Measurements from ENCODE around the gene KCNK16. TPM values are rescaled to one million over a fixed set of nuclear protein-coding genes. Genes with fewer than 3 reads are reported as not detected.

Gene KCNK16
- total and polyA plus RNA-seq, 3 donors from 2014 or later: not detected

- DNase-seq: no peak
- H3K4me1 ChIP-seq: peaks cover 11% of the 10 kb centered on the region
Observed at GRCh38 chr6:39341352-39341751, 18.9 kb upstream of the KCNK16 start.

DNA sequence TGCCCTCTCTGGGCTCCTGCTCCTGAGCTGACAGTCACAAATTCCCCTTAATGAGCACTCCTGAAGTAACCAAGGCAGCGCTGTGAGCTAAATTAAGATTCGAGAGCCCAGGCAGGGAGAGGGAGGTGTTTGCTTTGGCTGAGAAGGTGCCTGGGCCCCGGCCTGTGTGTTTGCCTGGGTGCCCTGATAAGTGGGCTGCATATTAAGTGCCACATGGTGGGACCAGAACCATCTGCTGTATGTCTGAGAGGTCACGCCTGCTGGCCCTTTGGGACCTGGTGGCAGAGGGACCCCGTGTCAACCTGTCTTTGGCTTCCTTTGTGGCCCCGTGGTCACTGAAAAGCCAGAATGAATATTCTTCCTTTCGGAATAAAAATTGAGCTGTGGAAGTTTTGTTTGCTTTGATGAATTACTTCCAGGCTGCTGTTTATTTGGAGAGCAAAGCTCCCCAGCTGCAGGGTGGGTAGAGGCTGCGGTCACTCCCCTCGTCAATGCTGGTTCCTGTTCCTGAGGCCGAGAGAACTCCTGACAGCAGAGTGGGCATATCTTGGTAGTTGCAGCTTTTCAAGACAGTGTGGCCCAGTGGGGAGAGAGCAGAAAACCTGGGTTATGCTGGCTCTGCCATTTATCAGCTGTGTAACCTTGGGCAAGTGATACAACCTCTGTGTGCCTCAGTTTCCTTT, 17.5 kb upstream of the KCNK16 start:
- peaks cover 11% of the 10 kb centered on the region for H3K4me1 ChIP-seq

More at GRCh38 chr6:39341352-39341751, 18.9 kb upstream of the KCNK16 start:
- Histone ChIP-seq H3K27ac (no peak overlapping the region), H3K4me3 (no peak overlapping the region), H3K36me3 (ENCODE audit: low read depth, missing control alignments) (no peaks in the 10 kb centered on the region), H3K9me3 (no peaks in the 10 kb centered on the region), H3K27me3 (no peaks in the 10 kb centered on the region)
- 89 to 90% methylated on average over 3 of the region's 3 CpGs for WGBS, 2 donors
- intact Hi-C loops (cut with DNase I; ENCODE audit: low total_unique reads): no loop called here
- TF ChIP-seq POLR2A (IDR thresholded peaks at IDR 0.05) (no peak), CTCF (IDR thresholded peaks at IDR 0.05) (no peak)

GRCh38 chr6:39339096-39339867, 16.8 kb upstream of the KCNK16 start:
- peaks cover 11% of the 10 kb centered on the region for H3K4me1 ChIP-seq
- H3K27ac ChIP-seq: no peak overlapping the region
- intact Hi-C loops (cut with DNase I; ENCODE audit: low total_unique reads): no loop called here
- DNase-seq: no peak
- H3K9me3 ChIP-seq: no peaks in the 10 kb centered on the region
- H3K36me3 ChIP-seq (ENCODE audit: low read depth, missing control alignments): no peaks in the 10 kb centered on the region
- TF ChIP-seq CTCF (IDR thresholded peaks at IDR 0.05): no peak
- no peak for TF ChIP-seq POLR2A (IDR thresholded peaks at IDR 0.05)
- H3K27me3 ChIP-seq: no peaks in the 10 kb centered on the region
- no peak overlapping the region for H3K4me3 ChIP-seq
- WGBS, 2 donors: 56 to 73% methylated on average over 9 of the region's 9 CpGs

More for the DNA sequence above, 17.5 kb upstream of the KCNK16 start:
- no peak for TF ChIP-seq CTCF (IDR thresholded peaks at IDR 0.05)
- H3K27ac ChIP-seq: no peak overlapping the region
- H3K9me3 ChIP-seq: no peaks in the 10 kb centered on the region
- WGBS, 2 donors: 68 to 82% methylated on average over 5 to 10 of the region's 10 CpGs
- no peaks in the 10 kb centered on the region for H3K27me3 ChIP-seq
- H3K4me3 ChIP-seq: no peak overlapping the region
- no peak for DNase-seq
- intact Hi-C loops (cut with DNase I; ENCODE audit: low total_unique reads): no loop called here
- H3K36me3 ChIP-seq (ENCODE audit: low read depth, missing control alignments): no peaks in the 10 kb centered on the region

DNA sequence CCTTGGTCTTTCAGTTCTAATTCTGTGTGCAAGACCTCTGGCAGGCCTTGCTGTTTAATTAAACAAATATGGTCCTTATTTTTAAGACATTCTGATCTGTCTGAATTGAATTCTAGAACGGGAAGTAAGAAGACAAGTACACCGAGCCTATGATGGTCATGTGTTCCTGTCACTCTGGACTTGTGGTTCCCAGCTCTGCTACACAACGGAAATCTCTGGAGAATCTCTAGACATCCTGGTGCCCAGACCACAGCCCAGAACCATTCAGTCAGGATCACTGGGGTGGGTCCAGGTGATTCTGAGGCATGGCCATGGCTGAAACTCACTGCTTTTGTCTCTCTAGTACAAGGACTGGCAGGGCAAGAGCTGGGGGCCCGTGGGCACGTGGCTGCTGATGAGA, 15.9 kb upstream of the KCNK16 start:
- H3K36me3 ChIP-seq (ENCODE audit: low read depth, missing control alignments): no peaks in the 10 kb centered on the region
- no peak overlapping the region for H3K4me3 ChIP-seq
- DNase-seq: no peak
- peaks cover 11% of the 10 kb centered on the region for H3K4me1 ChIP-seq
- TF ChIP-seq POLR2A (IDR thresholded peaks at IDR 0.05) (no peak), CTCF (IDR thresholded peaks at IDR 0.05) (no peak)
- H3K9me3 ChIP-seq: no peaks in the 10 kb centered on the region
- no peak overlapping the region for H3K27ac ChIP-seq
- 80 to 84% methylated on average over 4 to 5 of the region's 5 CpGs for WGBS, 2 donors
- intact Hi-C loops (cut with DNase I; ENCODE audit: low total_unique reads): no loop called here
- no peaks in the 10 kb centered on the region for H3K27me3 ChIP-seq

Data from testis (tissue), 3 donors.